NCI-H2227 (cell line): ENCODE results near the gene MYZAP.

Source experiments
- DNase-seq: peaks from one replicate; lab custom pipeline; 2025; ENCODE audit not compliant: unreplicated experiment; lab: John Stamatoyannopoulos, UW

The MYZAP gene

DNA sequence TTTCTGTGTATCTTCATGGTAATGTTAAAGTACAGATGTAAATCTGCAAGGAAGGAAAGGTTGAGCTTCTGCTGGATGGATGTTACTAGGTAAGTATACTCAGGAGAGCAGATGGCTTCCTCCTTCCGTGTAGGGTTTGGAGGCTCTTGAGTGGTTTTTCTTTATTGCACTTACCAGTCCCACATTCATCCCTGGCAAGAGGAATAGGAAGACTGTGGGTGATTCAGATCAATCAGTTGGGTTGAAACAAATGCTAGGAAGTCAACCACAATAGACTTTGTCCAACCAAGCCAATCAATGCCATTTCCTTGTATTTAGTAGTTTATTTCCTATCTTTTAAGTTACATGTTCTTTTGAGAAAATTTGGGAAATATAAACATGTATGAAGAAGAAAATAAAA is 26.6 kb downstream of the MYZAP start:
- no peak for DNase-seq

DNA sequence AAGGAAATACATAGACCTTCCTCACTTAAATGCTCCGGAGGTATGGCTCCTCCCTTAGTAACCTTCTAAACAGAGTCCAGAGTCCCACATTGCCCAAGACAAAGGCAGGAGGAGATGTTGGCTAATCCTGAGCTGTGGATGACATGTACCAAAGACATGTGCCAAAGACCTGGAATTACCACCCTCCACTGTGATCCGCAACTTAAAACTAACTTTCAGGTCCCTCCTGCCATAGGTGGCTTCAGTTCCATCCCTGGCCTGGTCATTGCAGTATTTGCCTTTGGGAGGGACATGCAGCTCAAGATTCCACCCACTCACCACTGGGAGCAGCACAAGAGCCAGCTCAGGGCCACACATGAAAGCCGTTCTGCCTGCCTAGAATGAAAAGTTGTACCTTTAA is 28.0 kb downstream of the MYZAP start:
- DNase-seq: no peak

DNA sequence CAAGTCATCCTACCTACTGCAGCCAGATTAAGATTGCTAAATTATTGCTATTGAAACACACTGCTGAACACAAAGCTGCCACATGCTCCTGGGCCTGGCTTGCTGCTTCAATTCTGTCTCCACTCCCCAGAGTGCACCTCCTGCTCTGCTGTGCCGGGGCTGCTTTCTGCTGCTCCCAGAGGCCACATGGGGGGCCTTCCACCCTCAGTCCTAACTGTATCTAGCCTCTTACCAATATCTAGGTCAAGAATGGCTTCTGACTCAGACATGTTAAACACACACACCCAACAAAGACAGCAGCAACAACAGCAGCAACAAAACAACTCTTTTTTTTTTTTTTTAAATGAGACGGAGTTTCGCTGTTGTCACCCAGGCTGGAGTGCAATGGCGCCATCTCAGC is 33.0 kb downstream of the MYZAP start:
- no peak for DNase-seq

DNA sequence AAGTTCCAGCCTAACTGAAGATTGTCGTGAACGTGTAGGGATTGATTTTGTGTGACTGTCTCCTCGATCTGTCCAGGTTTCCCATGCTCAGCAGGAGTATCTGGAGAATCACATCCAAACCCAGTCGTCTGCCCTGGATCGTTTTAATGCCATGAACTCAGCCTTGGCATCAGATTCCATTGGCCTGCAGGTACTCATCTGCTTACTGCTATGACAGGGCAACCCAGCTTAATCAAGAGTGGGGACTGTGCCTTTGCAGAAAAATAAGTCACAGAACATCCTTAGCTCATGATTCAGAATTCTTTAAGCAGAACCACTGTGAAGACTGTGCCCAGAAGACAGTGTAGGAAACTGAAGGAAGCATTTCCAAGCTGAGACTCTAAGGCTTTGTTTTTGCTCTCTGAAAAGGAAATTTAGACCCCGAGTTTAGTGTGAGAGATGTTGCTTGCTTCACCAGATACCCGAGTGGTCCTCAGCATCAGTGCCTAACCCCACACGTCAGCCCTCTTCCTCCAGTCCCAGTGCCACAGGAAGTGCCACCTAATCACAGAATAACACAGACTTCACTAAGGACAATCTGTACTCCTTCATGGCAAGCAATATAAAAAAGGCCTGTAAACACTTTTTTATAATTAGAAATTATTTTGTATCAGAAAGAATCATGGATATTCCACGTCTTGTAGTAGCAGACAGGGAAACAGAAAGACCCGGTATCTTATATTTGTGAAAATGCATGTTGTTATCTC is 34.2 kb downstream of the MYZAP start:
- no peak for DNase-seq

DNA sequence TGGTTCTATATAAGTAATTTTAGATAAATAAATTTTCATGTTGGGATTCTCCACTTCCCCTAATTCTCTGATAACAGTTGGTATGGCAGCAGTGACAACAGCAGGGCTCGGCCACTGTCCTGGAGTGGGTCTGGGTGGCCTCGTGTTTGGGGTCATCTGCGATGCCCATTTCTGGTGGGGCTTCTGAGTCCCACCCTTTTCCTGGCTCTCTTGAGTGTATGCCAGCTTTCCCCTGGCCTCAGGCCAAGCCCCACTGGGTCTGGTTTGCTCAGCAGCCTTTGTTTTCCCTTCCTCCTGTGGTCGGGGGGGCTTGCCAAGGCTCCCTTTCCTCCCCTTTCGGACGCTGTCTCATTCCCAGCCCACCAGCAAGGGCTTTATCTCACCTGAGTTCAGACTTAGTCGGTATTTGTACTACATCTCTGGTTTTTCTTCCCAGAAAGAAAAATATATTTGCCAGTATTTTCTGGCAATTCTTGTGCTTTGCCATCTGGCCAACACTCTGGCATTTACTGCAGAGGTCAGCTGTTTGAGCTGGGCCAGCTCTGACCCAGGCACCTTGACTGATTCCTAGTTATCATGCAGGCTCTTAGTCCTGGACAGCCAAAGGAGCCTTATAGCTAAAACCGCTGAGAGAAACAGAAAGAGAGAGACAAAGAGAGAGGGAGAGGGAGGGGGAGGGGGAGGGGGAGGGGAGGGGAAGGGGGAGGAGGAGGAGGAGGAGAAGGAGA is 35.2 kb downstream of the MYZAP start:
- no peak for DNase-seq

DNA sequence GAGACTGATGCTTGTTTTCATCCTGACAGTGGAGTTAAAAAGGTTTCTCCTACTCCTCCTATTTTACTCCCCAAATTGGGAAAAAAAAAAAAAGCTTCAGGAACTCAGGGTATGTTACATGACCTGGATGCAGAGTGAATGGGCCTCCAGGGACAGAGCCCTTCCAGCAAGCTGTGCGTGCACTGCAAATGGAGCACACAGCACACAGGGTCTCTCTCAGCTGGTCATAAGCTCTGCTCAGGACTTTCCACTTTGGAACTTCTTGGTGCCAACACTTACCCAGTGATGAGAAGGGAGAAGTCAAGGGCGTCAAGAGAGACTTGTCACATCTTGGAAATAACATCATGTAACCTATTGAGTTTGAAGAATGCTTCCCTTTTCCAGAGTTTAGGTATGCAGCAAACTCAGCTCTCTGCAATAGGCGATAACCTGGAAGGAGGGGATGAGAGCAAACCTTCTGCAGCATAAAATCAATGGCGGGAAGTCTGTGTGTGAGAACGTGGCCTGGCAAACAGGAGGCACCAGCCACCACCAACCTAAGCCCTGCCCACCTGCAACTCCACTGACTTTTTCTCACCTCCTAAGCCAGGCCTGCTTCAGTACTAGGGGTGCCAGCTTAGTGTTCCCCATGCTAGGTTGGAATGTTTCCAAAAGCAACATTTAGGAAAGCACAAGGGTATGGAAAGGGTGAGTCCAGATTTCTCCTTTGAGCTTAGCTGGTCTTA is 39.8 kb downstream of the MYZAP start:
- DNase-seq: no peak

DNA sequence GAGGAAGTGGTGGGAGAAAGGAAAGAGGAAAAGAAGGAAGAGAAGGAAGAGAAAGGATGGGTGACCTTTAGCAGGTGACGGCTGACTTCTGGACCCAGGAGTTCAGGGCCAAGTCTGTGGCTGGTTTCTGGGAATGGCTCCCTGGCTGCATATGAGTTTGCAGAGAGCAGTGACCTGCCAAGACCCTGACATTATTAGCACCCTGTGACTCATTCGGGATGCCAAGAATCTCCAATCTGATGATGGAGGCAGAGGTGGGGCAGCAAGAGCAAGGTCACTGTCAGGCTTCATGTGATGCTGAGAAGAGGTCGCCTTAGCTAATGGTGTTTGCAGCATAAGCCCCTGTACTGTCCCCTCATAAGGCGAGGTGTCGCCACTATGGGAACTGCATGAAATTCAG is 42.6 kb downstream of the MYZAP start:
- no peak for DNase-seq

DNA sequence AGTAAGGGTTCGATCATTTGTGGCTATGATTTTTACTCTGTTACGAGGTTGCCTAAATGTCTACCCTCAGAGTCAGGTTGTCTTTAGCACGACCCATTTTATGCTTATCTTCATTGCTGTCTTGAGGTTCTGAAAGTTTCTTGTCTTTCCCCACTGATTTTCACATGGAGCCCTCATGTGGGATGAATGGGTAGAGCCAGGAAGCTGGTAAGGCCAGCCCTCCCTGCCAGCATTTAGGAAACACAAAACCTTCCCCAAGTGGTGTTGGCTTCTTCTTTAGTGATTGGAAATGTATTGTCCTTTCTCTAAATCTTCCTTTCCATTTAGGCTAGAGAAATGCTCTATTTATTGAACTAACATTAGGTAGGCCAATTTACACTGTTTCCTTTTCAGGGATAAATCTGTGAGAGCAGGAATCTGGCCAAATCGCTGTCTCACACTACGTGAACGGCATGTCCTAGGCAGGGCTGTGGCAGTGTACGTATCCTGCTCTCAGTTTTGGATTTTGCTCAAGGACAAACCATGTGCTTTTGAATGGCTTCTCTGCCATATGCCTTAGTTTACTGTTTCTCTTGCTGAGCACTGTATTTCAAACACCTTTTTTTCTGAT is 43.7 kb downstream of the MYZAP start:
- DNase-seq: no peak

DNA sequence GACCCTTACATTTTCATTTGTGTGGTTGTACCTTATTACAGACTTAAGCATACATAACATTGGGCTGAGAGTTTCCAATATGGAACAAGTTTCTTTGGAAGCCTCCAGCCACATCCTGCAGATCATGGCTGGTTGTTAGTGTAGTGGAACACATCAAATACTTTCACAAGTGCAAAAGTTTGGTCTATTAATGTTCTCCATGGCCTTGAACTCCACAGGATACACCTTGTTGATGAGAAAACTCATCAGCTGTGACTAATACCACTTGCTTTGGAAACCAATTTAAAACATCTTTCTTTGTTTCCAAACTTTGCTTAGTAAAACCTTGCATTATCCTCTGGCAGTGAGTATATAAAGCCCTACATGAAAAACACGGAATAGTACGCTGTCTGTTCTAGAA is 46.1 kb downstream of the MYZAP start:
- no peak for DNase-seq

DNA sequence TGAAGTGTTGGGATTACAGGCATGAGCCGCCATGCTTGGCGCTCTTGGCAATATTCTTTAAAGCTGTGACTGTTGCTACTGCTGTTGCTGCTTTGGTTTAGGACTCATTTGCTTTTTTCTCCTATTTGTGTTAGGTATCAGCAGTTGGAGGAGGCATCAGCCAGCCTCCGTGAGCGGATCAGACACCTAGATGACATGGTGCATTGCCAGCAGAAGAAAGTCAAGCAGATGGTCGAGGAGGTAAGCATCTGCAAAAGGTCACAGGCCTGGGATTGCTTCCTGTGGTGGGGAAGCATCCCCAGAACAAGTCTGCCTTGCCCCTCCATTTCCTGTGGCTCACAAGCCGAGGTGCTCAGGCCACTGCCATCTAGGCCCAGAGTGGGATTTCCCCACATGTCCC is 47.6 kb downstream of the MYZAP start:
- no peak for DNase-seq

DNA sequence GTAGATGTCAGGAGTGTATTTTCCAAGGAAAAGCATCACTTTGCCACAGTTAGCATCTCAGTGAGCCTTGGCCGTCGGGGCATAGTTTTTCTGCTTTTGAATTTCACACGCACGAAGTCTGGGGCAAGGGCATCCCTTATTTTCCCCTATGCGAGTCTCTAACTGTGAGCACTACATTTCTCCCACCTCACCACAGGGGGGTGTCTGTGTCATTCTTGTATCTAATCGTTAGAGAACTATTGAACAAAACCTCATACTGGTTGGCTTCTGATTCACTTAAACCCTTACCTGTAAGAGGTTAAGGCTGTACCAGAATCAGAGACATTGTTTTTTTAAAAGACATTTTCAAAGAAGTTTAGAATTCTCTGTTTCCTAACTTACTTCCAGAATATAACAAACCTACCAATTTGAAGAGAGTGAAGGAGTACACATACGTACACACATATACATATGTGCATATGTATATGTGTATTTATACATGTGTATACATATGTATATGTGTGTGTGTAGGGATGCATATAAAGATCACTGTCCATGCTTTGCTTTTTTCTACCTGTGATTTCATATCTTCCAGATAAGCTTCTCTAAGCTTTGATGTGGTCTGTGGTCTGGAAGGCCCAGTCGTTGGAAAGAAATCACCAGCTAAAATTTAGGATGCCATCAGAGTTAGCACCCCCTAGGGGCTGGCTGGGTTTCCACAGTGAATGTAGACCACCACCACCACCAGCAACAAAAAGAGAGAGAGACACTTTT is 49.4 kb downstream of the MYZAP start:
- DNase-seq: no peak

DNA sequence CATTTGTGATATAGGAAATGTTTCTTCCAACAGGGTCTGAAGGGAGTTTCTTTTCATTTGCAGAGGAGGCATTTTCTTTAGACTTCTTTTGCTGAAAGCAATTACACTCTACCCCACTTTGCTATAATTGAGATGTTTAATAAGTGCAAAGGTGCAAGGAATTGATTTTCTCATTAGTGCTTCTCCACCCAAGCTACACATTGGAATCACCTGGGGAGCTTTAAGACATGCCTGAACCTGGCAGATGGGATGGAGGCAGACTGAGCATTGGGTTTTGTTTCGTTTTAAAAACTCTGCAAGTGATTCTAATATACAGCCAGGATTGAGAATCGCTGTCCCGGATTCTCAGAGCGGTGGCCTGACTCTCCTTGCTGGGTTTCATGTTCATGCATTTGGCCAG is 52.1 kb downstream of the MYZAP start:
- no peak for DNase-seq

DNA sequence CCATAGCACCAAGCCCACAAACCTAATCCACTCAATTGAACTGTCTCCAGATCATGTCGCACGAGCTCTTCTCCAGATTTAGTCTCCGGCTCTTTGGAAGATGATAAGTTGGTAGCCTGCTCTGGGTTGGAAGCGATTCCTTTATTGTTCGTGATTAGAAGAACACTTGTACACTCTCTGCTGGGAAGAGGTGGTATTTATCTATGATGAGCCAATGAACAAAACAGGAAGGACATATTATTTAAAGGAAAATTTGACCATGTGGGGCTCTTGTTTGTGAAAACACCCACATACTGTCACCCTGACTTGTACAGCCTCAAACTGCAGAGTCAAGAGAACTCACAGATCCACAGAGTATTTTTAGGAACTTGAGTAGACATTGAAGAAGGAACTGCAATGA is 54.4 kb downstream of the MYZAP start:
- DNase-seq: no peak

DNA sequence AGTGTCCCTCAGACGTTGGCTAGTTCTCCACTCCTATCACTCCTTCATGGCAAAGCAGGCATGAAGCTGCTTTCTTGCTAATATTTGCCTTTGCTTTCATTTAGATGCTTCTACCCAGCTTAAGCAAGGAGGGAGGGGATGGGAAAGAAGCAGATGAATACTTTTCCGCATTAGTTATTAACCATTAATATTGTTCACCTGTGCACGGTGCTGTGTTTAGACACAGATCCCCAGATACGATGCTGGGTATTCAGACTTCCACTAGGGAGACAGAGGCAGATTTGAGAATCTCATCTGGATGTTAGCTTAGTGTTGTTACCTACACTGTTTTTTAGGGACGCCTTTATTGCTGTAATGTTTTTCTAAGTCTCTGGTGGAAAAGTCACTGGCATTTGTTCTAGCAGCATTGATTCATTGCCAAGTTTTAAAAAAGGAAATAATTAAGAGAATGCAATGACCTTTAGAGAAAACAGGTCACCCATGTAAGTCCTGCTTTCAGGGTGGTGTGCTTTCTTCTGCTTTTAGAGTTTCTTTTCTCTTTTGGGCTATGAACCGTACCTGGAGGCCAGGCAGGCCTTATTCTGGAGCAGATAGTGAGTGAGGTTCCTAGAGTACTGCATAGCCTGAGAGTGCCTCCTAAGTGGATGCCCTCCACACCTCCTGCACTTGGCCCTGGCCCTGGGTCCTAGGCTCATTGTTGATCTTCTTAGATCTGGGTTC is 55.5 kb downstream of the MYZAP start:
- no peak for DNase-seq

DNA sequence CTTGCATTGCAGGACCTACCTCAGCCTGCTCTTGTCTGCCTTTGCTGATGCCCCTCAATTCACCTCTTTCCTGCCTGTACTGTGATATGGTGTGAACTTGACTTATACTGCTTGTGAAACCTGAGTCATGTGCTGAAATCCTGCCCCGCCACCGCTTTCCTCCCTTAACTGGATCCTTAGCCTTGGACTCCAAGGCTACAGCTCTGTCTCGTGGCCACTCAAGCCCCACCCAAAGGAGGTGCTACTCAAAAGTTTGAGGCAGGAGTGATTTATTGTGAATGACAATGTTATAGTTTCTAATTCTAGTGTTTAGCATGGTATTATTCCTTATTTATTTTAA is 56.1 kb downstream of the MYZAP start:
- no peak for DNase-seq

DNA sequence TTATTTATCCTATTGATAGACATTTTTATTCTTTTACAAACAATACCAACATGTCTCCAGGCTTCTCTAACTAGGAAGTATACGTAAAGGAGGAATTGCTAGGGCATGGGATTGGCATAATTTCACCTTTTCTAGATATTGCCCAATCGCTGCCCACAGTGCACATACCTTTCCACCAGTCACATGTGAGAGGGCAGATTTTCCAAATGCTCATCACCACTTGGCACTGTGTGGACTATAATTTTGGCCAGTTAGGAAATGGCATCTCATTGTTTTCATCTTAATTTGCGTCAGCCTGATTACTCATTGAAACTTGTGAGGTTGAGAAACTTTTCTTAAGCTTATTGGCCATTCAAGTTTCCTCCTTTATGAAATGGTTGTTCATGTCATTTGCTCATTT is 57.4 kb downstream of the MYZAP start:
- no peak for DNase-seq

DNA sequence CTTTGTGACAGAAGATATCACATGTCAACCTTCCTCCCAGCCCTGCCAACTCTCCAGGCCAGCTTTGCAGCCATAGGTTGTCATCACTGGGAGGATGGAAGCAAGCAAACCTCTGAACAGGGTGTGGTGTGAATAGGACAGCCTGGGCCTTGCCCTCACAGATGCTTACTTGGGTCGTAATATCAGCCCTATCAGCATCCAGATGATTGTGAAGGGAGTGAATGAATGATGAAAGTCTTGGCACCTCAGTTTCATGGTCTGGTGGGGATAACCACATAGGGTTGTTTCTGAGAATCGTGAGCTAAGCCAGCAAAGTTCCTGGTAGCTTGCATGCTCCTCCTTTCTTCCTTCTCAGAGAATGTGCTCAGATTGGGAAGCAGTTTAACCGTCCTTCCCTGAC is 59.7 kb downstream of the MYZAP start:
- DNase-seq: no peak

DNA sequence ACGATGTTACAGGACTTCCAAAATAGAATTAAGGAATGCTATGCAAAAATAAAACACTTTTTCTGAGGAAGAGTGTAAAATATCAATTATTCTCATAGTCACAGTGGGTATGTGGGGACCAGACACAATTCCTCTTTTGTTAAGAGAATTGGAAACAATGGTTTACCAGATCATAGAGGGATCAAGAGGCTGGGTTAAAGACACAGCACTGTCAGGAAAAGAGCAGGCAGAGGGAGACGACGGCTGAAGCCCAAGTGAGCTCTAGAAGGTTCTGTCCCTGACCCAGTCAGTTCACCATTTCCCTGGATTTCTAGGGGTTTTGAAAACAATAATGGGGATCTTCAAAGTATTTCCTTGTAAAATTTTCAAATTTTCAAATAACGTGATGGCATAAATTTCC is 60.8 kb downstream of the MYZAP start:
- no peak for DNase-seq

DNA sequence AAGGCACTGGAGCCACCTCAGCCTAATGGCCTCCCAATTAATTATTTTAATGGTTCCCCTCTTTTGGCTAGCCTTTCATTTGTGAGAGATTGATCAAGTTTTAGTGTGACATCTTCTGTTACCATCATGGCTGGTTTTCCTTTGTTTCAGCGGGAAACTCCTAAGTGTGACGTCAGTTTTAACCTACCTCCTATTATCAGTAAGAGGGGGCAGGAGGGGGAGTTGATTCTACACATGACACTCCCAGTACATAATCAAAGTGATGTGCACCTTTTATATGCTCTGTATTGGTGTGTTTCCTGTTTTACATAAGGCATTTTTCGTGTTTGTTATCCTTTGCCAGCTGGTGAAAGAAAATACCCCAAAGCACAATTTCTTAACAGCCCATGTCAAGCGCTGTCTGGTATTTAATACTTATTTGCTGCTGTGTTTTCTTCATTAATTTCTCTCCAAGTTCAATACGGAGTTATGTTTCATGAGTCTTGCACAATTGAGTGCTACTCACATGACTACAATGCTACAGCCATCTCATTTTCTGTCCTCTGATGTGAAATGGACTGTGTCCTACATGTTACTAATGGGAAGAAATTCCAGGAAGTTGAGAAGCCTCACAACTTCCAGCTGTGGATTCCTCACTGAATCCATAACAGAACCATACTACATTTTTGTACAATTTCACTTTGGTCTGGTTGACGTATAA is 62.6 kb downstream of the MYZAP start:
- no peak for DNase-seq

DNA sequence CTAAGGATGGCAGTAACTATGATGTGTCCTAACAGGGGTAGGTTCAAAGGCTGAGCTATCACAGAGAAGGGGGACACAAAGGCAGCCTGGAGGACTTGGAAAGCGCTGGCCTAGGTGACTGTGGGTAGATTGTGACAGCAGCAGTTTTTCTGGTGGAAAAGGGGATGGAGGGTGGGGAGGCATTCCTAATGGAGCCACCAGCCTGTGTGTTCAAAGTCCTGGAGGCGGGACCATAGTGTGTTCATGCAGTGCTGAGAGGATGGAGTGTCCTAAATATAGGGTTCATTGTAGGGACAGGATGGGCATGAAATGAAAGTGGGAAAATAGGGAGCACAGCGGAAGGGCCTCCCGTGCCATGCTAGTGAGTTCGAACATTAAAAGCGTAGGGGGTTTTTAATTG is 63.3 kb downstream of the MYZAP start:
- DNase-seq: no peak
